Upper lobe of right lung (tissue), 1 donor: ENCODE measurements around the gene R3HDM4. TPM values are rescaled to one million over a fixed set of nuclear protein-coding genes. Genes with fewer than 3 reads are reported as not detected.

Source experiments
- ATAC-seq: fragments of 200-7000 bp; cut with Tn5 transposase; one replicate; pipeline ENCODE4 v1.9.1; 2020; ENCODE audit warnings: mild to moderate bottlenecking, moderate library complexity
- DNase-seq: peaks from one replicate; pipeline ENCODE4 v3.0.0-alpha.2; 2020
- H3K27ac ChIP-seq: fragments of 200-600 bp; one replicate; pipeline ENCODE4 v1.8.0; 2022
- H3K27me3 ChIP-seq: fragments of 200-600 bp; one replicate; pipeline ENCODE4 v1.8.0; 2022; ENCODE audit warnings: mild to moderate bottlenecking
- H3K36me3 ChIP-seq: fragments of 200-600 bp; one replicate; pipeline ENCODE4 v1.8.0; 2022
- H3K4me1 ChIP-seq: fragments of 200-600 bp; one replicate; pipeline ENCODE4 v1.8.0; 2022
- H3K4me3 ChIP-seq: fragments of 200-600 bp; one replicate; pipeline ENCODE4 v1.8.0; 2022; ENCODE audit warnings: mild to moderate bottlenecking
- H3K9me3 ChIP-seq: fragments of 200-600 bp; one replicate; pipeline ENCODE4 v1.8.0; 2022
- intact Hi-C: fragments of 100-400 bp; cut with DNase I; formaldehyde crosslinking; loops from one replicate; pipeline ENCODE4 v1.11.0; 2022
- total RNA-seq: library from RNA; stranded (reverse); fragmentation: NEBNext Ultra II Directional; extraction: Animal tissue kit (Norgen Biotek cat#: 25700); gene quantifications from one replicate; pipeline ENCODE4 v1.2.1, GENCODE V29; 2021
- TF ChIP-seq, protein P1 (sequence below): fragments of 200-600 bp; IDR thresholded peaks from one replicate; pipeline ENCODE4 v1.8.0; 2022; ENCODE audit warnings: antibody characterized with exemption
- donor health status: DM: no; HTN: yes; CAD: no; lungs with severe emphysema.

R3HDM4 gene
- total RNA-seq, 1 donor from 2014 or later = 50.7 TPM

- Histone ChIP-seq H3K27ac (no peak overlapping the region), H3K4me3 (no peak overlapping the region), H3K27me3 (no peaks in the 10 kb centered on the region), H3K4me1 (peaks cover 12% of the 10 kb centered on the region), H3K36me3 (peaks cover 8% of the 10 kb centered on the region), H3K9me3 (no peaks in the 10 kb centered on the region)
- TF ChIP-seq, protein P1, sequence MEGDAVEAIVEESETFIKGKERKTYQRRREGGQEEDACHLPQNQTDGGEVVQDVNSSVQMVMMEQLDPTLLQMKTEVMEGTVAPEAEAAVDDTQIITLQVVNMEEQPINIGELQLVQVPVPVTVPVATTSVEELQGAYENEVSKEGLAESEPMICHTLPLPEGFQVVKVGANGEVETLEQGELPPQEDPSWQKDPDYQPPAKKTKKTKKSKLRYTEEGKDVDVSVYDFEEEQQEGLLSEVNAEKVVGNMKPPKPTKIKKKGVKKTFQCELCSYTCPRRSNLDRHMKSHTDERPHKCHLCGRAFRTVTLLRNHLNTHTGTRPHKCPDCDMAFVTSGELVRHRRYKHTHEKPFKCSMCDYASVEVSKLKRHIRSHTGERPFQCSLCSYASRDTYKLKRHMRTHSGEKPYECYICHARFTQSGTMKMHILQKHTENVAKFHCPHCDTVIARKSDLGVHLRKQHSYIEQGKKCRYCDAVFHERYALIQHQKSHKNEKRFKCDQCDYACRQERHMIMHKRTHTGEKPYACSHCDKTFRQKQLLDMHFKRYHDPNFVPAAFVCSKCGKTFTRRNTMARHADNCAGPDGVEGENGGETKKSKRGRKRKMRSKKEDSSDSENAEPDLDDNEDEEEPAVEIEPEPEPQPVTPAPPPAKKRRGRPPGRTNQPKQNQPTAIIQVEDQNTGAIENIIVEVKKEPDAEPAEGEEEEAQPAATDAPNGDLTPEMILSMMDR = no peak
- DNase-seq = no peak
- no peak for ATAC-seq
- intact Hi-C loops = no loop called here
These were observed 46.2 kb downstream of the R3HDM4 start for GRCh38 chr19:866769-867300.

DNA sequence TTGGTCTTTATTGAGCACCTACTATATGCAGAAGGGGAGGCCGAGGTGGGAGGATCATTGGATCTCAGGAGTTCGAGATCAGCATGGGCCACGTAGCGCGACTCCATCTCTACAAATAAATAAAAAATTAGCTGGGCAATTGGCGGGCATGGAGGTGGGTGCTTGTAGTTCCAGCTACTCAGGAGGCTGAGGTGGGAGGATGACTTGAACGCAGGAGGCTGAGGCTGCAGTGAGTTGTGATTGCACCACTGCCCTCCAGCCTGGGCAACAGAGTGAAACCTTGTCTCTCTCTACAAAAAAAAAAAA, 49.8 kb downstream of the R3HDM4 start:
- intact Hi-C loops = no loop called here
- H3K4me1 ChIP-seq = peaks cover 15% of the 10 kb centered on the region
- no peak overlapping the region for H3K4me3 ChIP-seq
- peaks cover 6% of the 10 kb centered on the region for H3K36me3 ChIP-seq
- TF ChIP-seq, protein P1 = no peak
- no peak overlapping the region for H3K27ac ChIP-seq
- no peaks in the 10 kb centered on the region for H3K9me3 ChIP-seq
- ATAC-seq = no peak
- no peaks in the 10 kb centered on the region for H3K27me3 ChIP-seq
- no peak for DNase-seq

GRCh38 chr19:862581-863314, 50.3 kb downstream of the R3HDM4 start:
- peak; percentile 88 for DNase-seq
- H3K4me1 ChIP-seq = peaks cover 15% of the 10 kb centered on the region
- intact Hi-C loops = no loop called here
- H3K9me3 ChIP-seq = no peaks in the 10 kb centered on the region
- TF ChIP-seq, protein P1 = no peak
- H3K27ac ChIP-seq = no peak overlapping the region
- peaks cover under 1% of the 10 kb centered on the region for H3K36me3 ChIP-seq
- H3K27me3 ChIP-seq = no peaks in the 10 kb centered on the region
- peak; percentile 45 for ATAC-seq
- H3K4me3 ChIP-seq = peak overlapping the region; percentile 16

- Histone ChIP-seq H3K36me3 (no peaks in the 10 kb centered on the region), H3K4me1 (peaks cover 15% of the 10 kb centered on the region), H3K27me3 (no peaks in the 10 kb centered on the region), H3K4me3 (no peak overlapping the region), H3K27ac (no peak overlapping the region), H3K9me3 (no peaks in the 10 kb centered on the region)
- TF ChIP-seq, protein P1 = peak; percentile 13
- DNase-seq (peak; percentile 86), ATAC-seq (peak; percentile 60)
- intact Hi-C loops = no loop called here
These were observed 51.1 kb downstream of the R3HDM4 start for GRCh38 chr19:861756-862580.

DNA sequence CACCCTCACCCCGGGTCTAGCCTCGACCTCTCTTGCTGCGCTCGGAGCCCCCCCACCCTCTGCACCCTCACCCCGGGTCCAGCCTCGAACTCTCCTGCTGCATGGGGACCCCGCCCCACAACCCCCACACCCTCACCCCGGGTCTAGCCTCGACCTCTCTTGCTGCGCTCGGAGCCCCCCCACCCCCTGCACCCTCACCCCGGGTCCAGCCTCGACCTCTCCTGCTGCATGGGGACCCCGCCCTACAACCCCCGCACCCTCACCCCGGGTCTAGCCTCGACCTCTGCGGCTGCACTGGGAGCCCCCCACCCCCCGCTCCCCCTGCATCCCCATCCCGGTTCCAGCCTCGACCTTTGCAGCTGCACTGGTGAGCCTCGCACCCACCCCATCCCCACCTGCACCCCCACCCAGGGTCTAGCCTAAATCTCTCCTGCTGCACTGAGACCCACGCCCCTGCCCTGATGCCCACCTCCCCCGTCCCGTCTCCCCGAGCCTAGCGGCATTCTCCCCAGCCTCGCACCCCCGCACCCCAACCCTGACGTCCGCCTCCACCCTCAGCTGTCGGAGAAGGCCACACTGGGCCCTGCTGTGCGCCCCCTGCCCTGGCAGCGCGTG, 51.8 kb downstream of the R3HDM4 start:
- Histone ChIP-seq H3K4me3 (peak overlapping the region; percentile 55), H3K27me3 (no peaks in the 10 kb centered on the region), H3K9me3 (no peaks in the 10 kb centered on the region), H3K27ac (no peak overlapping the region), H3K4me1 (peaks cover 15% of the 10 kb centered on the region), H3K36me3 (no peaks in the 10 kb centered on the region)
- ATAC-seq (no peak), DNase-seq (peak; percentile 65)
- intact Hi-C loops = no loop called here
- TF ChIP-seq, protein P1 = no peak
